Osteocyte (in vitro differentiated cells): ENCODE measurements around the gene AAK1. TPM values are rescaled to one million over a fixed set of nuclear protein-coding genes. Genes with fewer than 3 reads are reported as not detected.
"Not testable (repeated sequence)": the region's sequence is repeated elsewhere in the genome, so short reads cannot be mapped to it uniquely, and the experiment has no call there.

Experiments
- DNase-seq: peaks from one replicate; pipeline ENCODE4 v3.0.0; 2021; ENCODE audit warnings: mixed read lengths; ENCODE audit not compliant: unreplicated experiment; ENCODE audit errors: extremely low spot score
- H3K27ac Mint-ChIP-seq: one replicate; pipeline ENCODE4 v1.8.0; 2021; ENCODE audit warnings: mild to moderate bottlenecking, mixed read lengths; ENCODE audit not compliant: unreplicated experiment
- H3K27me3 Mint-ChIP-seq: one replicate; pipeline ENCODE4 v1.8.0; 2021; ENCODE audit warnings: mixed read lengths; ENCODE audit not compliant: unreplicated experiment
- H3K36me3 Mint-ChIP-seq: one replicate; pipeline ENCODE4 v1.8.0; 2021; ENCODE audit warnings: mixed read lengths; ENCODE audit not compliant: unreplicated experiment
- H3K4me1 Mint-ChIP-seq: one replicate; pipeline ENCODE4 v1.8.0; 2021; ENCODE audit warnings: mixed read lengths; ENCODE audit not compliant: unreplicated experiment
- H3K4me3 Mint-ChIP-seq: one replicate; pipeline ENCODE4 v1.8.0; 2021; ENCODE audit warnings: mild to moderate bottlenecking, moderate library complexity, mixed read lengths; ENCODE audit not compliant: unreplicated experiment
- H3K9me3 Mint-ChIP-seq: one replicate; pipeline ENCODE4 v1.8.0; 2021; ENCODE audit warnings: mixed read lengths; ENCODE audit not compliant: unreplicated experiment
- CTCF ChIP-seq: fragments of 200-600 bp; sonication (generic); IDR thresholded peaks from 2 replicates; pipeline ENCODE4 v1.5.0; 2021; ENCODE audit warnings: antibody characterized with exemption, mild to moderate bottlenecking, moderate library complexity
- total RNA-seq: library from RNA; stranded (reverse); gene quantifications from 2 replicates; pipeline ENCODE4 v1.2.1, GENCODE V29; 2021

The AAK1 gene
- total RNA-seq, 1 donor from 2014 or later, result 66.0 TPM

DNA sequence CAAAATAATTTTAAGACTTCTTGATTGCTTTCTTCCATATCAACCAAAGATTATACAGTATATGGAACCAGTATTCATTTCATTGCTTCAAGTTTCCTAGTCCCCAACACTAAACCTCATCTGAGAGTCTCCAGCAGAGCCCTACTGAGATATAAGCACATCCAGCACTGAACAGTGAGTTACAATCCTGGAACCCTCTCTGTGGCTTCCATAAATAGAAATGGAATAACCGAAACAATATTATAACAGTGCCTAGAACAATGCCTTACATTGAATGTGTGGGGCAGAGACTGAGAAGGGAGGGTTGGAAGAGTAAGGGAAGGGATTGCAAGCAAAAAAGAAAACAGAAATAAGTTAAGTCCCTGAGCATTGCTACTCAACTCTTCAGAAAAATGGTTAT lies 18.9 kb downstream of the AAK1 start:
- DNase-seq, result no peak
- Mint-ChIP-seq H3K36me3 (no peaks in the 10 kb centered on the region), H3K4me3 (no peak overlapping the region), H3K27me3 (no peaks in the 10 kb centered on the region), H3K9me3 (no peaks in the 10 kb centered on the region), H3K27ac (no peak overlapping the region), H3K4me1 (peaks cover 14% of the 10 kb centered on the region)
- TF ChIP-seq CTCF, result no peak

DNA sequence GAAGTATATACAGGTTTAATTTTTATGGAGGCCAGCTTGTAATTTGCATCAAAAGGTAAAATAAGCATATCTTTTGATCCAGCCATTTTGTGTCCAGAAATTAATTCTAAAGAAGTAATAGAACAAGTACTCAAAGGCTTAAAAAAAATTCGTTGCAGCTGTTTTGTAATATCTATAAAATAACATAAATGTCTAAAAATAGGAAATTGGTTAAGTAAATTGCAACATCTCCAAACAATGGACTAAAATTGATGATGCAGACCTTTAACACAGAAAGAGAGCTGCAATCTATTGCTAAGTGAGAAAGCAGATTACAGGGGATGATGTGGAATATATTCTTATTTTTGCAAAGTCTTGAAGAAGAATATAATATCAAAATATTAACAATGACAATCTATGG lies 19.4 kb downstream of the AAK1 start:
- peak overlapping the region; percentile 5 for H3K27ac Mint-ChIP-seq
- DNase-seq, result no peak

DNA sequence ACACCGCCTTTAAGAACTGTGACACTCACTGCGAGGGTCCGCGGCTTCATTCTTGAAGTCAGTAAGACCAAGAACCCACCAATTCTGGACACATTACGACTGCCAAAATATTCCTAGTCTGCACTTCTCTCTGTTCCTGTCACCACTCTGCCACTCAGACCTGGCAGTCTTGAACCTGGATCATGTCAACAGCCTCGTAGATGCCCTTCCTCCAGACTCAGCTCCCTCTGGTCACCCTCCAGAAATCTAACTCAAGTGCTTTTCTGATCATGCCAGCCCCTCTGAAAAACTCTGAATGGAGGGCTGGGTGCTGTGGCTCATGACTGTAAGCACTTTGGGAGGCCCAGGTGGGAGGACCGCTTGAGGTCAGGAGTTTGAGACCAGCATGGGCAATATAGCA lies 20.3 kb downstream of the AAK1 start:
- H3K4me3 Mint-ChIP-seq, result no peak overlapping the region
- H3K9me3 Mint-ChIP-seq, result no peaks in the 10 kb centered on the region
- no peak overlapping the region for H3K27ac Mint-ChIP-seq
- peaks cover 10% of the 10 kb centered on the region for H3K4me1 Mint-ChIP-seq
- H3K36me3 Mint-ChIP-seq, result no peaks in the 10 kb centered on the region
- TF ChIP-seq CTCF, result no peak
- H3K27me3 Mint-ChIP-seq, result no peaks in the 10 kb centered on the region
- DNase-seq, result no peak

More for the DNA sequence above, 19.4 kb downstream of the AAK1 start:
- no peaks in the 10 kb centered on the region for H3K9me3 Mint-ChIP-seq
- H3K4me3 Mint-ChIP-seq, result no peak overlapping the region
- no peaks in the 10 kb centered on the region for H3K27me3 Mint-ChIP-seq
- TF ChIP-seq CTCF, result no peak
- peaks cover 14% of the 10 kb centered on the region for H3K4me1 Mint-ChIP-seq
- H3K36me3 Mint-ChIP-seq, result no peaks in the 10 kb centered on the region

- not testable (repeated sequence) for H3K27me3 Mint-ChIP-seq, H3K27ac Mint-ChIP-seq
Observed at GRCh38 chr2:69622805-69623204, 20.7 kb downstream of the AAK1 start.

GRCh38 chr2:69622017-69622540 lies 21.5 kb downstream of the AAK1 start:
- DNase-seq, H3K4me3 Mint-ChIP-seq, H3K9me3 Mint-ChIP-seq: not testable (repeated sequence)

More at GRCh38 chr2:69622805-69623204, 20.7 kb downstream of the AAK1 start:
- not testable (repeated sequence) for H3K36me3 Mint-ChIP-seq, H3K4me3 Mint-ChIP-seq, DNase-seq, H3K9me3 Mint-ChIP-seq, H3K4me1 Mint-ChIP-seq

GRCh38 chr2:69621440-69621839 lies 22.1 kb downstream of the AAK1 start:
- TF ChIP-seq CTCF, result no peak

More at GRCh38 chr2:69622017-69622540, 21.5 kb downstream of the AAK1 start:
- H3K4me1 Mint-ChIP-seq, H3K36me3 Mint-ChIP-seq, H3K27me3 Mint-ChIP-seq, H3K27ac Mint-ChIP-seq: not testable (repeated sequence)

More at GRCh38 chr2:69621440-69621839, 22.1 kb downstream of the AAK1 start:
- Mint-ChIP-seq H3K27ac (no peak overlapping the region), H3K36me3 (no peaks in the 10 kb centered on the region), H3K27me3 (no peaks in the 10 kb centered on the region), H3K4me3 (no peak overlapping the region), H3K9me3 (no peaks in the 10 kb centered on the region), H3K4me1 (peaks cover 14% of the 10 kb centered on the region)
- DNase-seq, result no peak
